ENCODE results near the gene PLEKHG4B.
"Not testable (repeated sequence)": the region's sequence is repeated elsewhere in the genome, so short reads cannot be mapped to it uniquely, and the experiment has no call there.

PLEKHG4B gene, protein sequence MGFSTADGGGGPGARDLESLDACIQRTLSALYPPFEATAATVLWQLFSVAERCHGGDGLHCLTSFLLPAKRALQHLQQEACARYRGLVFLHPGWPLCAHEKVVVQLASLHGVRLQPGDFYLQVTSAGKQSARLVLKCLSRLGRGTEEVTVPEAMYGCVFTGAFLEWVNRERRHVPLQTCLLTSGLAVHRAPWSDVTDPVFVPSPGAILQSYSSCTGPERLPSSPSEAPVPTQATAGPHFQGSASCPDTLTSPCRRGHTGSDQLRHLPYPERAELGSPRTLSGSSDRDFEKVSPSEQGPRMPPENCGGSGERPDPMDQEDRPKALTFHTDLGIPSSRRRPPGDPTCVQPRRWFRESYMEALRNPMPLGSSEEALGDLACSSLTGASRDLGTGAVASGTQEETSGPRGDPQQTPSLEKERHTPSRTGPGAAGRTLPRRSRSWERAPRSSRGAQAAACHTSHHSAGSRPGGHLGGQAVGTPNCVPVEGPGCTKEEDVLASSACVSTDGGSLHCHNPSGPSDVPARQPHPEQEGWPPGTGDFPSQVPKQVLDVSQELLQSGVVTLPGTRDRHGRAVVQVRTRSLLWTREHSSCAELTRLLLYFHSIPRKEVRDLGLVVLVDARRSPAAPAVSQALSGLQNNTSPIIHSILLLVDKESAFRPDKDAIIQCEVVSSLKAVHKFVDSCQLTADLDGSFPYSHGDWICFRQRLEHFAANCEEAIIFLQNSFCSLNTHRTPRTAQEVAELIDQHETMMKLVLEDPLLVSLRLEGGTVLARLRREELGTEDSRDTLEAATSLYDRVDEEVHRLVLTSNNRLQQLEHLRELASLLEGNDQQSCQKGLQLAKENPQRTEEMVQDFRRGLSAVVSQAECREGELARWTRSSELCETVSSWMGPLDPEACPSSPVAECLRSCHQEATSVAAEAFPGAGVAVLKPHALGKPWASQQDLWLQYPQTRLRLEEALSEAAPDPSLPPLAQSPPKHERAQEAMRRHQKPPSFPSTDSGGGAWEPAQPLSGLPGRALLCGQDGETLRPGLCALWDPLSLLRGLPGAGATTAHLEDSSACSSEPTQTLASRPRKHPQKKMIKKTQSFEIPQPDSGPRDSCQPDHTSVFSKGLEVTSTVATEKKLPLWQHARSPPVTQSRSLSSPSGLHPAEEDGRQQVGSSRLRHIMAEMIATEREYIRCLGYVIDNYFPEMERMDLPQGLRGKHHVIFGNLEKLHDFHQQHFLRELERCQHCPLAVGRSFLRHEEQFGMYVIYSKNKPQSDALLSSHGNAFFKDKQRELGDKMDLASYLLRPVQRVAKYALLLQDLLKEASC (N-terminal part only)

DNA sequence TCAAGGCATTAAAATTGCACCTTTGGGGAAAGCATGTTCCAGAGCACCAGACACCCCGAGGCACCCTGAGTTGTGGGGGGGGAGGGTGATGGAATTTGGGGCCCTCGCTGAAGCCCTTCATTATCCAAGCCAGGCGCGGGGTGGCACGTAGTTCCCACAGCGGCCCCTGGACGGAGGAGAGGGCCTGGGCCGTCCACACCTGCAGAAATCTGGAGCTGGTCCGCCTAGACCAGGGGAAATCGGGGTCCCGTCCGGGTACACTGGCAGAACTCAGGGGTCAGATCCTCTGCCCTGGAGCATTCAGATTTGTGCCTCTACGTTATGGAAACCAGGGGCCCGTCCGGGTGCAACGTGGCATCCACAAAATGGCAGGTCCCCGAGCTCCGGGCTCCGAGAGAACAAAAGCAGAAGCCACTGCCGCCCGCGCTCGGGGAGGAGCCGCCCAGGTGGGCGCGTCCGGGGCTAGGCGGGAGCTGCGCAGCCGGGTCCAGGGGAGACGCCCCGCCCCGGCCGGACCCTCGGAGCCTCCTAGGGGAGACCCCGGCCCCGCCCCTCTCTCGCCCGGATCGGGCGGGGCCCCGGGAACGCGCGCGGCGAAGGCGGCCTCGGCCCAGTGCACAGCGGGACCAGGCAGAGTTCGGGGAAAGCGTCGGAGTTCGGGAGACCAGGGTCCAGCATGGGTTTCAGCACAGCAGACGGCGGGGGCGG lies at the start of gene PLEKHG4B:
Gene PLEKHG4B, plus strand, starts transcription at position 613 of the 708 bp plus-strand sequence. Its CDS starts 64 bp downstream, at position 677.
- no peak for FAIRE-seq
- no peak for DNase-seq (ENCODE audit: extremely low spot score, insufficient read length, low read depth)

DNA sequence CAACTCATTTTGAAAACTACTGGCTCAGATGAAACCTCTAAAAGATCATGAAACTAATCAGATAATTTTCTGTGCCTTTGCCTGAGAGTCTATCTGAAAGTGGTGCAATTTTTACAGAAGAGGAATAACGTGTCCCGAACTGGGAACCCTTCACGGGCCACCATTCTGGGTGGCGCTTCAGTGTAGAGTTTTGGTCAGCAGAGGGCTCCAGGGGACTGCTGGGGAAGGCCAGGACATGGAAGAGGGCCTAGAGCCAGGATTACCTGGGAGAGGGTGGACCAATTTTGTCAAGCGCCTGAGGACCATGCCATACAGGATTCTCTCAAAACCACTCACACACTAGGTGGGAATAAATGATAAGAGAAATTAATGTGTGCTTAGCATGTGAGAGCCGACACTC lies 49.7 kb upstream of the PLEKHG4B start:
- no peak for FAIRE-seq
- DNase-seq (ENCODE audit: extremely low spot score, insufficient read length, low read depth): no peak

DNA sequence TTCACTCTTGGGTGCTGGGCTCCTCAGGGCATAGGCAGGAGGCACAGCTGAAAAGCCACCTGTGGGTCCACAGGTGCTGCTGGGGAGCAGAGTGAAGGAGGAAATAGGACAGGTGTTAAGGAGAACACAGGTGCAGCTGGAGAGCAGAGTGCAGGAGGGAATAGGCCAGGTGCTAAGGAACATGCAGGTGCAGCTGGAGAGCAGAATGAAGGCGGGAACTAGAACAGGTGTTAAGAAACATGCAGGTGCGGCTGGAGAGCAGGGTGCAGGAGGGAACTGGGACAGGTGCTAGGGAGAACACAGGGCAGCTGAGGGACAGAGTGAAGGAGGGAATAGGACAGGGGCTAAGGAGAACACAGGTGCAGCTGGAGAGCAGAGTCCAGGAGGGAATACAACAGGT lies 43.8 kb upstream of the PLEKHG4B start:
- no peak for FAIRE-seq
- DNase-seq (ENCODE audit: extremely low spot score, insufficient read length, low read depth): no peak

DNA sequence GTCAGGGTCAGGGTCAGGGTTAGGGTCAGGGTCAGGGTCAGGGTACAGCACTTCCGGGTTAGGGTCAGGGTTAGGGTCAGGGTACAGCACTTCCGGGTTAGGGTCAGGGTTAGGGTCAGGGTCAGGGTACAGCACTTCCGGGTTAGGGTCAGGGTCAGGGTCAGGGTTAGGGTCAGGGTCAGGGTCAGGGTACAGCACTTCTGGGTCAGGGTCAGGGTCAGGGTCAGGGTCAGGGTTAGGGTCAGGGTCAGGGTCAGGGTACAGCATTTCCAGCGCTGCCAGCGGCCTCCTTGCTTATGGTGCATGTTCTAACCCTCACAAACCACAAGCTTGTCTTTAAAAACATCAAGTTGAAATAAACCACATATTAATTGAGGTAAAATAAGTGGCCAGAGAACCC lies 42.4 kb upstream of the PLEKHG4B start:
- DNase-seq (ENCODE audit: extremely low spot score, insufficient read length, low read depth); FAIRE-seq: not testable (repeated sequence)

DNA sequence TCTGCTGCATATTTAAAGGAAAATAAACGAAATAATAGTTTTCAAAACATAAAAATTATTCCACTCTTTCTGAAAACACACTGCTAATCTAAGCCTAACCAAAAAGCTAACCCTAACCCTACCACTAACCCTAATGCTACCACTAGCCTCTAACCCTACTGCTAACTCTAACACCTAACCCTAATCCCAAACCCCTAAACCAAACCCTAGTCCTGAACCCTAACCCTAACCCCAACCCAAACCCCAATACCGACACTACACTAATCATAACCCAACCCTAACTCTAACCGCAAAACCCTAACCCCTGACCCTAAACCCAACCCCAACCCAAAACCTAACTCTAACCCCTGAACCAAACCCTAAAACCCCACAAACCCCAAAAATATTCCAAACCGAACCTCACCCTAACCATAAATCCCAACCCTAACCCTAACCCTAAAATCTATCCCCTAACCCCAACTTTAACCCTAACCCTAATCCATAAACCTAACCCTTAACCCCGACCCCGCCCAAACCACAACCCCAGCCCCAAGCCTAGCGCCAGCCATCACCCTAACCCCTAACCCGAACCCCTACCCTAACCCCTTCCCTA lies 41.9 kb upstream of the PLEKHG4B start:
- DNase-seq (ENCODE audit: extremely low spot score, insufficient read length, low read depth) (no peak), FAIRE-seq (no peak)

DNA sequence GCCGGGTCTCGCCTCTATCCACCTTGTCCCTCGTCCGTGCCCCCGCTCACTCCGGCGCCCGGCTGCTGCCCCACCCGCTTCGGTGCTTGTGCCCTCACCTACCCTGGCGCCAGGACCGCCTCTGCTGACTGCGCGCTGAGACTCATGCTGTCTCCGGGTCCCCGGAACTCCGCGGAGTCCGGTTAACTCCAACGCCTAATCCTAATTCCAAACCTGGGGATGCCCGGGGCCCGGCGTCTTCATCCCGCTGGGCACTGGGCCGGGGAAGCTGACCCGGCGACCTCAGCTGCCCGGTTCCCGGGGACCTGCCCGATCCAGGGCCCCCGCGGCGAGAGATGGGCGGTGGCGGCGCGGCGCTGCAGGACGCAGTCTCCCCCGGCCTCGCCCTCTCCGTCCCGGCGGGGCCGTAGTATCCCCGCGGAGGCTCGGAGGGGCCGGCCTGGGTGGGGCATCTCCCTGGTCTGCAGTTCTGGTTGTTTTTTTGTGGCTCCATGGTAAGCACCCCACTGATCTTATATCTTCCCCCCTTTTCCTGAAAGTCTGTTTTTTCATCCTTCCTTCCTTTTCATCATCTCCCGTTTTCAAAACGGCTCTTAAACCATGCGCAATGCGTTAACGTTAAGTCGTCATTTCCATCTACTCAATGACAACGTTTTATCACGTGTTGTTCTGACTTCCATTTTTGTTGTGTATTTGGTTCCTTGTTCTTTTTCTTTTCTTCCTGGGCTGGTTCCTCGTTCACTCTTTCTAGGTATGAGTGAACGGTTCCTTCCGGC lies 41.1 kb upstream of the PLEKHG4B start:
- no peak for DNase-seq (ENCODE audit: extremely low spot score, insufficient read length, low read depth)
- FAIRE-seq: no peak

DNA sequence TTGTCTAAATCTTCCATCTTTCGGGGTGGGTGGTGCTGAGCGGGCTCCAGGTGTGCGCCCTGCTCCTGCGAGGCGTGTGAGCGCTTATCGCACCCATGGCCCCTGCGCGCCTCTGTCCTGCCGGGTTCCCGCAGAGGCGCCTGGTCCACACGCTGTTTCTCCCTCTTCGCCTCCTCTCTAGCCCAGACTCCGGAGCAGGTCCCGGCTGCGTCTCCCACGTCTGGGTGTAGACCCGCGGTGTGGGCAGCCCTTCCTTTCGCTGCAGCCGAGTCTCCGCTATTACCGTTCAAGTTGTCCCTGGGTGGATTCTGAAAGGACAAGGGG lies 40.5 kb upstream of the PLEKHG4B start:
- FAIRE-seq (no peak), DNase-seq (ENCODE audit: extremely low spot score, insufficient read length, low read depth) (no peak)

DNA sequence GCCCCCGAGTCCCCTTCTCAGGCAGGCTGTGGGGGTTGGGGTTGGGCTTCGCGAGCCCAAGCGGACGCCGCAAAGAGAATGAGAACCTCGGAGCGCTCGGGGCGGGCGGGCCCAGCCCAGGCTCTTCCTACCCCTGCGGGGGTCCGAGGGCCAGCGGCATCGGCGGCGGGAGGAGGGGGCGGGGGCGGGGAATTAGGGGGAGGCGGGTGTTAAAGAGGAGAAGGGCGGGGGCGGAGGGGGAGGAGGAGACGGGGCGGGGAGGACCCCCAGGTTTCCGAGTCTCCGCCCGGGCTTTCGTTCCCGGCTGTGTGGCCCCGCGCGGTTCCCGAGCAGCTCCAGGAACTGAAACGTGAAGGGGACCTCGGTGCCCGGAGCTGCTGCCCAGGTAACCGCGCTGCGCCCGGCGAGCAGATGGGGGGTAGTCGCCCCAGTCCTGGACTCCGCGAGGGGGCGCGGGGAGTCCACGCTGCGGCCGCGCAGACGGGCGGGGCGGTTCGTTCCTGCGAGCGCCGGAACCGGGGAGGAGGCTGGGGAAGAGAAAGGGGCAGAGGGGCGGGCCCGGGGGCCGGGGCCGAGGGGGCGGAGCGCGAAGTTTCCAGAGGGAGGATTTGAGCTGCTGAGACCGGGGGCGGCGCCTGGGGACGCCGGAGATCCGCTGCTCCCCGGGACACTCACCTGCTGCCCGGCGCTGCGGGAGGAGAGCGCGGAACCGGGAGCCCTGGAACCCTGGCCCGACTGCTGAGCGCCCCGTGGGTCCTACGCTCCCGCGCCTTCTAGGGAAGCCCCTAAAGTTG lies 38.4 kb upstream of the PLEKHG4B start:
- DNase-seq (ENCODE audit: extremely low spot score, insufficient read length, low read depth): no peak
- FAIRE-seq: no peak

DNA sequence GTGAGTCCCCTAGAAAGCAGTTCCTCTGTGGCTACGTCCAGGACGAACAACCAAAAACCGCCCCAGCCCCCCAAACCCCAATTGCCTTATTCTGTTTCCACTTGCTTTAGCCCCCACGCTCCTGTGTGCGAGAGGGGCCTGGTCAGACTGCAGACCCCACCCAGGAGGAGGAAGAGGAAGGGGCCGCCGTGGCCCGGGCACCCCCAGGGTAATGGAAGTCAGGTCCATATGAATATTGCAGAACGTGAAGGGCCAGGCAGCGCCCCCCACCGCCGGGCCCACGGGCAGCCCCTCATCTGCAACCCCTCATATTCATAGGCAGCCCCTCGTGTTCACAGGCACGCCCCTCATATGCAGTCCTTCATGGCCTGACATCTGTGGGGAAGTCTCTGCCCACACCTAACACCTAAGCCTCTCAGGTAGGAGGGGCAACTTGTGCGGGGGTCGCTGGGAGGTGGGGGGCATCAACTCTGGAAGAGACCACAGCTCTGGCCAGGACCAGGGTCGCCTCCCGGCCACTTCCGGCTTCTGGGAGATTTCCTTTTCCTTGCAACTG lies 37.7 kb upstream of the PLEKHG4B start:
- FAIRE-seq (no peak), DNase-seq (ENCODE audit: extremely low spot score, insufficient read length, low read depth) (no peak)

DNA sequence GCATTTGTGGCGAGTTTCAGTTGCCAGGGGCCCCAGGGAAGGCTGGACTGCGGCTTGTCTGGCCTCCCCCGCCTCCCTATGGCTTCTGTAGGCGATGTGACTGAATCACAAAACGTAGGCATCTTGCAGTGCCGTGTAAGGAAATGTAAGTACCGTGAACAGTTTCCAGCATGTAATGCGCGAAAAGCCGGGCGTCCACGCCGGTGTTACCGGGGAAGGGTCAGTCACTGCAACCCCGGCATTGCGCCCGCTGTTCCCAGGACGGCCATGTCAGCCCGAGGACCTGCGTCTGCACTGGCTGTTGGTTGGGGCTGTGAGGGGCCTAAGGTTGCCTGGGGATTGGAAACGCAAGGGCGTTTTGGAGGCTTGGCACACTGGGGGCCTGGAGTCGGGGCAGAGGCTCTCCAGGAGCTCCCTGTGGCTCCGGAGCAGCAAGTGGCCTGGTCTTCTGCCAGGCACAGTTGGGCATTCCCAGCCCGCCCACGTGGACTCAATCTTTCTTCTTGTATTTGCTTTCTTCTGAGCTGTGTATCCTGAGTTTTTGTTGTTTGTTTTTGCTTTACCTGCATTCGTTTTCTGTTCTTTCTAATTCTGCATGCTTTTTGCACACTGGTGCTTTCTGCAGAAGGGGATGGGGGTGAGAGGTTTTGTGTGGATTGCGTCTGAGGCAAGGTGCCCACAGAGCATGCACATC lies 36.9 kb upstream of the PLEKHG4B start:
- no peak for FAIRE-seq
- no peak for DNase-seq (ENCODE audit: extremely low spot score, insufficient read length, low read depth)

DNA sequence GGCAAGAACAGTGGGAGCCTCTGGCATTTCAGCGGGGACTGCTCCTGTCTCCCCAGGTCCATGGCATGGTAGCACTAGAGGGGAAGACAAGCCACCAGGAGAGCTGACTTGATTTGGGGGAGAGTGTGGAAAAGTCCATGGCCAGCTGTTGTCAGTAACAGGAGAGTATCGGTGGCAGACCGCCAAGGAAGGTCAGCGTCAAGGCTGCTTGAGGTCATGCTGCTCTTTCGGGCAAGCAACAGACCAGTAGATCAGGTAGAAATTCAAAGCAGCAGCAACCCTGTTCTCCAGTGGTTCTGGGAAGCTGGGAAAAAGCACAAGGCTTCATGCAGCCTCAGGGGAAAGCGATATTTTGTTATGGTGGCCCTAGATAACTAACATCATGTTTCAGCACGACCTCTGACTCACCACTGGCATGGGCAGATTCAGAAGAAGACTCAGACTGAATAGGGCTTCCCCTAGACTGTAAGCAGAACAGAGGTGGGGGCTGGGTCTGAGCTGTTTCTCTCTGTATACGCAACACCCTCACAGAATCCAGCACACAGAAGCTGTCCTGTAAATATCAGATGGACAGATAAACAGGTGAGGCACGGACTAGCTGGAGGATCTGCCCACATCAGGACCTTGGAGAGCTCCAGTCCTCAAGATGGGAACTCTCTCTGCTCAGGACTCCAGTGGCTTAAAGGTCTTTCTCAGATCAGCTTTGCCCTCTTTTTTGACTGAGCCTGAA lies 35.2 kb upstream of the PLEKHG4B start:
- DNase-seq (ENCODE audit: extremely low spot score, insufficient read length, low read depth) (no peak), FAIRE-seq (no peak)

DNA sequence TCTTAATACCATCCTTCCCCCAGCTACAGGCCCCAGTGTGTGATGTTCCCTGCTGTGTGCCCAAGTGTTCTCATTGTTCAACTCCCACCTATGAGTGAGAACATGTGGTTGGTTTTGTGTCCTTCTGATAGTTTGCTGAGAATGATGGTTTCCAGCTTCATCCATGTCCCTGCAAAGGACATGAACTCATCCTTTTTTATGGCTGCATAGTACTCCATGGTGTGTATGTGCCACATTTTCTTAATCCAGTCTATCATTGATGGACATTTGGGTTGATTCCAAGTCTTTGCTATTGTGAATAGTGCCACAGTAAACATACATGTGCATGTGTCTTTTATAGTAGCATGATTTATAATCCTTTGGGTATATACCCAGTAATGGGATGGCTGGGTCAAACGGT lies 31.7 kb upstream of the PLEKHG4B start:
- DNase-seq (ENCODE audit: extremely low spot score, insufficient read length, low read depth); FAIRE-seq: not testable (repeated sequence)

DNA sequence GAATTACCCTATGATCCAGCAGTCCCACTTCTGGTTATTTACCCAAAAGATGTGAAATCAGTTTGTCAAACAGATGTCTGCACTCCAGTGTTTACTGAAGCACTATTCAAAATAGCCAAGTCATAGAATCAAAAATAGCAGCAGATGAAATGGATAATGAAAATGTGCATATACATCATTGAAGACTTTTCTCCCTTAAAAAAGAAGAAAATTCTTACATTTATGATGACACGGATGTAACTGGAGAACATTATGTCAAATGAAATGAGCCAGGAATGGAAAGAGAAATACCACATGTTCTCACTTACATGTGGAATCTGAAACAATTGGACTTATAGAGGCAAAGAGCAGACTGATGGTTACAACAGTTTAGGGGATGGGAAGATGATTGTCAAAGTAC lies 21.5 kb upstream of the PLEKHG4B start:
- no peak for FAIRE-seq
- no peak for DNase-seq (ENCODE audit: extremely low spot score, insufficient read length, low read depth)

DNA sequence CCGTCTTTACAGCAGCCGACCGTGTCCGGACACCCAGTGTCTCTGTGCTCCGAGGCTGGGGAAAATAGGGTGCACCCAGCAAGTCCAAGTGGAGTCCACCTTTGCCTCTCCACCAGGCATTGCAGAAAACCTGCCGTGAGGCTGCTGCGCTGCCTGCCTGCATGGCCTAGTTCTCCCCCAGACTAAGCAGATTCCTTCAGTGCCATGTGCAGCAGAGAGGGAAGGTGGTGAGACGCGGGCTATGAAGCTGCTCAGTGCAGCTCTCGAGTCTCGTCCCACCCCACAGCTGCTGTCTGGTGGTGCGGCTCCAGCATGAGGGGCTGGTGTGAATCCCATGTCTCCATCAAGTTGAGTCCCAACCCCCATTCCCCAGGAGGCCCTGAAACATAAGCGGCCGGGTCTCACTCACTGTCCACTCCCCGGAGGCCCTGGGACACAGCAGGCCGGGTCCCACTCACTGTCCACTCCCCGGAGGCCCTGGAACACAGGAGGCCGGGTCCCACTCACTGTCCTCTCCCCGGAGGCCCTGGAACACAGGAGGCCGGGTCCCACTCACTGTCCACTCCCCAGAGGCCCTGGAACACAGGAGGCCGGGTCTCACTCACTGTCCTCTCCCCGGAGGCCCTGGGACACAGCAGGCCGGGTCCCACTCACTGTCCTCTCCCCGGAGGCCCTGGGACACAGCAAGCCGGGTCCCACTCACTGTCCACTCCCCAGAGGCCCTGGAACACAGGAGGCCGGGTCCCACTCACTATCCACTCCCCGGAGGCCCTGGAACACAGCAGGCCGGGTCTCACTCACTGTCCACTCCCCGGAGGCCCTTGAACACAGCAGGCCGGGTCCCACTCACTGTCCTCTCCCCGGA lies 19.4 kb upstream of the PLEKHG4B start:
- DNase-seq (ENCODE audit: extremely low spot score, insufficient read length, low read depth); FAIRE-seq: not testable (repeated sequence)

DNA sequence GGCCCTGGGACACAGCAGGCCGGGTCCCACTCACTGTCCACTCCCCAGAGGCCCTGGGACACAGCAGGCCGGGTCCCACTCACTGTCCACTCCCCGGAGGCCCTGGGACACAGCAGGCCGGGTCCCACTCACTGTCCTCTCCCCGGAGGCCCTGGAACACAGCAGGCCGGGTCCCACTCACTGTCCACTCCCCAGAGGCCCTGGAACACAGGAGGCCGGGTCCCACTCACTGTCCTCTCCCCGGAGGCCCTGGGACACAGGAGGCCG lies 18.9 kb upstream of the PLEKHG4B start:
- not testable (repeated sequence) for FAIRE-seq; DNase-seq (ENCODE audit: extremely low spot score, insufficient read length, low read depth)

Measured in GM18507 (cell line).